C4-2B (cell line): Measurements from ENCODE around the gene SPSB4.
"Not testable (repeated sequence)": the region's sequence is repeated elsewhere in the genome, so short reads cannot be mapped to it uniquely, and the experiment has no call there.

Experiments
- H3K27ac ChIP-seq: fragments of 450-650 bp; 2 replicates; pipeline ENCODE4 v1.5.1; 2017
- CTCF ChIP-seq: fragments of 450-650 bp; conservative IDR thresholded peaks from 2 replicates; pipeline ENCODE4 v1.5.1; 2017; ENCODE audit warnings: mild to moderate bottlenecking
- ZFX ChIP-seq: fragments of 450-650 bp; IDR thresholded peaks from 2 replicates; pipeline ENCODE4 v1.6.1; 2017

The SPSB4 gene

GRCh38 chr3:141114816-141115460 is 63.8 kb downstream of the SPSB4 start:
- TF ChIP-seq CTCF = peak; percentile 64
- no peak for TF ChIP-seq ZFX
- H3K27ac ChIP-seq = no peak overlapping the region

GRCh38 chr3:141115789-141116541 is 64.8 kb downstream of the SPSB4 start:
- TF ChIP-seq CTCF = no peak
- no peak for TF ChIP-seq ZFX
- H3K27ac ChIP-seq = no peak overlapping the region

GRCh38 chr3:141116721-141117120 is 65.6 kb downstream of the SPSB4 start:
- no peak for TF ChIP-seq CTCF
- no peak for TF ChIP-seq ZFX
- no peak overlapping the region for H3K27ac ChIP-seq

- H3K27ac ChIP-seq = not testable (repeated sequence)
These were observed 66.8 kb downstream of the SPSB4 start for GRCh38 chr3:141117982-141118381.

- TF ChIP-seq ZFX (no peak), CTCF (no peak)
- H3K27ac ChIP-seq = no peak overlapping the region
These were observed 71.4 kb downstream of the SPSB4 start for GRCh38 chr3:141122455-141123030.

GRCh38 chr3:141123677-141124410 is 72.7 kb downstream of the SPSB4 start:
- H3K27ac ChIP-seq = no peak overlapping the region
- TF ChIP-seq ZFX (no peak), CTCF (no peak)

- no peak for TF ChIP-seq CTCF
- TF ChIP-seq ZFX = no peak
- H3K27ac ChIP-seq = no peak overlapping the region
These were observed 73.6 kb downstream of the SPSB4 start for GRCh38 chr3:141124715-141125114.
